OCI-LY1 (cell line): ENCODE results near the gene SLBP.
"Not testable (repeated sequence)": the region's sequence is repeated elsewhere in the genome, so short reads cannot be mapped to it uniquely, and the experiment has no call there.

Source experiments
- H2AFZ ChIP-seq: fragments of 200-600 bp; sonication (generic), shearing (Covaris generic); 2 replicates; pipeline ENCODE4 v1.6.0; 2014; ENCODE audit warnings: antibody characterized with exemption, mild to moderate bottlenecking, low read length
- H3F3A ChIP-seq: fragments of 200-600 bp; sonication (generic), shearing (Covaris generic); 2 replicates; pipeline ENCODE4 v1.6.0; 2014; ENCODE audit warnings: mild to moderate bottlenecking, antibody characterized with exemption, low read length, moderate library complexity; ENCODE audit not compliant: insufficient read depth
- H3K27ac ChIP-seq: fragments of 200-600 bp; sonication (generic); 2 replicates; pipeline ENCODE4 v1.5.1; 2014; ENCODE audit warnings: low read length, mixed run types, mild to moderate bottlenecking, low read depth; ENCODE audit not compliant: poor library complexity, severe bottlenecking
- H3K27me3 ChIP-seq: fragments of 200-600 bp; sonication (generic); 2 replicates; pipeline ENCODE4 v1.6.0; 2014; ENCODE audit warnings: antibody characterized with exemption, mild to moderate bottlenecking, low read length, moderate library complexity; ENCODE audit not compliant: insufficient read depth
- H3K36me3 ChIP-seq: fragments of 200-600 bp; sonication (generic); 2 replicates; pipeline ENCODE4 v1.6.1; 2014; ENCODE audit warnings: mild to moderate bottlenecking, antibody characterized with exemption, low read length, moderate library complexity, mixed read lengths; ENCODE audit not compliant: insufficient read depth
- H3K4me1 ChIP-seq: fragments of 200-600 bp; sonication (generic); 2 replicates; pipeline ENCODE4 v1.5.1; 2014; ENCODE audit warnings: mild to moderate bottlenecking, low read length, moderate library complexity; ENCODE audit not compliant: insufficient read depth, severe bottlenecking
- H3K4me2 ChIP-seq: fragments of 200-600 bp; sonication (generic), shearing (Covaris generic); 2 replicates; pipeline ENCODE4 v1.6.1; 2014; ENCODE audit warnings: low read length
- H3K4me3 ChIP-seq: fragments of 200-600 bp; sonication (generic); 2 replicates; pipeline ENCODE4 v1.5.1; 2014; ENCODE audit warnings: low read length, low read depth, mild to moderate bottlenecking, mixed read lengths; ENCODE audit not compliant: poor library complexity, severe bottlenecking
- H3K79me2 ChIP-seq: fragments of 200-600 bp; shearing (Covaris generic); 2 replicates; pipeline ENCODE4 v1.6.1; 2016; ENCODE audit warnings: mixed run types, low read length, mixed read lengths; ENCODE audit not compliant: insufficient read depth
- H3K9ac ChIP-seq: fragments of 200-600 bp; sonication (generic), shearing (Covaris generic); 2 replicates; pipeline ENCODE4 v1.6.1; 2014; ENCODE audit warnings: mild to moderate bottlenecking, low read length, mixed read lengths
- H3K9me2 ChIP-seq: fragments of 200-600 bp; sonication (generic), shearing (Covaris generic); 2 replicates; pipeline ENCODE4 v1.6.1; 2014; ENCODE audit warnings: low read depth, mild to moderate bottlenecking, low read length, mixed read lengths
- H3K9me3 ChIP-seq: fragments of 200-600 bp; shearing (Covaris generic); 2 replicates; pipeline ENCODE4 v1.6.1; 2014; ENCODE audit warnings: low read length, mixed read lengths
- H4K20me1 ChIP-seq: fragments of 200-600 bp; sonication (generic), shearing (Covaris generic); 2 replicates; pipeline ENCODE4 v1.6.0; 2016; ENCODE audit warnings: mild to moderate bottlenecking, low read length; ENCODE audit not compliant: insufficient read depth
- EZH2 ChIP-seq: fragments of 200-600 bp; sonication (generic), shearing (Covaris generic); IDR thresholded peaks from 2 replicates; pipeline ENCODE4 v1.8.0; 2017; ENCODE audit warnings: borderline replicate concordance, mixed run types, mild to moderate bottlenecking, antibody characterized with exemption, low read length, moderate library complexity, mixed read lengths
- TF ChIP-seq, protein P1 (sequence below): fragments of 200-600 bp; sonication (generic), shearing (Covaris generic); IDR thresholded peaks from 2 replicates; pipeline ENCODE4 v1.5.1; 2017; ENCODE audit warnings: mild to moderate bottlenecking, antibody characterized with exemption, low read length, moderate library complexity, mixed read lengths

Gene SLBP

GRCh38 chr4:1705732-1706131, 6.4 kb downstream of the SLBP start:
- Histone ChIP-seq H3K9ac (no peak overlapping the region), H3K9me3 (no peaks in the 10 kb centered on the region), H3K4me1 (peaks cover 28% of the 10 kb centered on the region), H3K4me3 (no peak overlapping the region), H3K9me2 (no peaks in the 10 kb centered on the region), H3K27ac (no peak overlapping the region), H4K20me1 (no peaks in the 10 kb centered on the region), H3K36me3 (peaks cover 87% of the 10 kb centered on the region), H3K27me3 (no peaks in the 10 kb centered on the region), H2AFZ (no peak overlapping the region), H3F3A (no peaks in the 10 kb centered on the region), H3K79me2 (peaks cover 60% of the 10 kb centered on the region), H3K4me2 (no peak overlapping the region)
- TF ChIP-seq EZH2 = no peak
- TF ChIP-seq, protein P1, sequence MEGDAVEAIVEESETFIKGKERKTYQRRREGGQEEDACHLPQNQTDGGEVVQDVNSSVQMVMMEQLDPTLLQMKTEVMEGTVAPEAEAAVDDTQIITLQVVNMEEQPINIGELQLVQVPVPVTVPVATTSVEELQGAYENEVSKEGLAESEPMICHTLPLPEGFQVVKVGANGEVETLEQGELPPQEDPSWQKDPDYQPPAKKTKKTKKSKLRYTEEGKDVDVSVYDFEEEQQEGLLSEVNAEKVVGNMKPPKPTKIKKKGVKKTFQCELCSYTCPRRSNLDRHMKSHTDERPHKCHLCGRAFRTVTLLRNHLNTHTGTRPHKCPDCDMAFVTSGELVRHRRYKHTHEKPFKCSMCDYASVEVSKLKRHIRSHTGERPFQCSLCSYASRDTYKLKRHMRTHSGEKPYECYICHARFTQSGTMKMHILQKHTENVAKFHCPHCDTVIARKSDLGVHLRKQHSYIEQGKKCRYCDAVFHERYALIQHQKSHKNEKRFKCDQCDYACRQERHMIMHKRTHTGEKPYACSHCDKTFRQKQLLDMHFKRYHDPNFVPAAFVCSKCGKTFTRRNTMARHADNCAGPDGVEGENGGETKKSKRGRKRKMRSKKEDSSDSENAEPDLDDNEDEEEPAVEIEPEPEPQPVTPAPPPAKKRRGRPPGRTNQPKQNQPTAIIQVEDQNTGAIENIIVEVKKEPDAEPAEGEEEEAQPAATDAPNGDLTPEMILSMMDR = no peak

DNA sequence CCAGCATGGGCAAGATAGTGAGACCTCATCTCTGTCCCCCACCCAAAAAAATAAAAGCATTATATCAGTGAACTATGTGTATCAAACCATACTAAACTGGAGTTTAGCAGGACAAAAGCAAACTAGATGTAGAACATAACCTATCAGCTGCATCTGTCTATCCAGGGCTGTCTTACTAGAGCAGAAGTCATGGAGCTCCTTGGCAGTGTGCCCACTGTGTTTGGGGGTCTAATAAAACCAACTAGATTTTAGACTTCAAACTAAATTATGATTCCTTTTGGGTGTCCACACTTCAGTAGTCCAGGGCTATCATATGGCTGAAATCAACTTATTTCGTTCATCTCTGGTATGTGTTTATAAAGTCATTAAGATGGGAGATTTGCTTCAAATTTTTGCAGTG, 8.3 kb downstream of the SLBP start:
- TF ChIP-seq EZH2 = no peak
- TF ChIP-seq, protein P1 = no peak
- Histone ChIP-seq H3K9ac (no peak overlapping the region), H3K4me1 (peaks cover 9% of the 10 kb centered on the region), H3K27me3 (no peaks in the 10 kb centered on the region), H3K36me3 (peaks cover 89% of the 10 kb centered on the region), H3K27ac (no peak overlapping the region), H4K20me1 (no peaks in the 10 kb centered on the region), H3K9me2 (no peaks in the 10 kb centered on the region), H3F3A (no peaks in the 10 kb centered on the region), H2AFZ (no peak overlapping the region), H3K4me3 (no peak overlapping the region), H3K4me2 (no peak overlapping the region), H3K9me3 (no peaks in the 10 kb centered on the region), H3K79me2 (peaks cover 45% of the 10 kb centered on the region)

DNA sequence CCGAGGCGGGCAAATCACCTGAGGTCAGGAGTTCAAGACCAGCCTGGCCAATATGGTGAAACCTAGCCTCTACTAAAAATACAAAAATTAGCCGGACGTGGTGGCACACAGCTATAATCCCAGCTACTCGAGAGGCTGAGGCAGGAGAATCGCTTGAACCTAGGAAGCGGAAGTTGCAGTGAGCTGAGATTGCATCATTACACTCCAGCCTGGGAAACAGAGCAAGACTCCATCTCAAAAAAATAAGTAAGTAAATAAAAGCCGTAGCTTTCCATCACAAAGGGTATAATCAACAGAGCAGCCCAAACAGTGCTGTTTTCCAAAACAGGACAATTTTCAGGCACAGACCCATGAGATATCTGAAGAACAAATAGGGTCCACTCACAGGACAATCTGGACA, 10.4 kb downstream of the SLBP start:
- H3K36me3 ChIP-seq = peaks cover 89% of the 10 kb centered on the region
- H3K79me2 ChIP-seq = peaks cover 29% of the 10 kb centered on the region
- not testable (repeated sequence) for H4K20me1 ChIP-seq

GRCh38 chr4:1695913-1696312, 16.2 kb downstream of the SLBP start:
- no peaks in the 10 kb centered on the region for H3K4me1 ChIP-seq
- H3K9me3 ChIP-seq = no peaks in the 10 kb centered on the region
- H3K79me2 ChIP-seq = 0 out of 2 replicates have a peak, but pooled peaks cover 4% of the 10 kb centered on the region
- H2AFZ ChIP-seq = no peak overlapping the region
- H3K4me3 ChIP-seq = no peak overlapping the region
- H3F3A ChIP-seq = no peaks in the 10 kb centered on the region
- TF ChIP-seq, protein P1 = no peak
- TF ChIP-seq EZH2 = no peak
- H3K27me3 ChIP-seq = no peaks in the 10 kb centered on the region
- H3K9ac ChIP-seq = no peak overlapping the region
- H3K36me3 ChIP-seq = peaks cover 86% of the 10 kb centered on the region
- H3K27ac ChIP-seq = no peak overlapping the region
- no peak overlapping the region for H3K4me2 ChIP-seq
- H4K20me1 ChIP-seq = no peaks in the 10 kb centered on the region
- no peaks in the 10 kb centered on the region for H3K9me2 ChIP-seq

More for the DNA sequence above, 10.4 kb downstream of the SLBP start:
- H3K9me2 ChIP-seq, H3K27ac ChIP-seq, H3K9me3 ChIP-seq, H3K4me3 ChIP-seq, H3K9ac ChIP-seq, H3K4me2 ChIP-seq, H3K4me1 ChIP-seq, H3K27me3 ChIP-seq, H2AFZ ChIP-seq, H3F3A ChIP-seq: not testable (repeated sequence)
